ENCODE measurements around the gene SLC6A1. TPM values are rescaled to one million over a fixed set of nuclear protein-coding genes. Genes with fewer than 3 reads are reported as not detected.

SLC6A1 gene
- polyA plus RNA-seq, 1 of the 3 experiments (the other 2 are of a cell fraction): not detected

- TF ChIP-seq CTCF (IDR thresholded peaks at IDR 0.05): no peak
- no peak for TF ChIP-seq MXI1 (IDR thresholded peaks at IDR 0.05; ENCODE audit: low read depth, low read length)
- TF ChIP-seq SIN3A (IDR thresholded peaks at IDR 0.05; ENCODE audit: borderline replicate concordance, low read depth, low read length): no peak
- no peak for TF ChIP-seq NRF1 (IDR thresholded peaks at IDR 0.05; ENCODE audit: low read depth, low read length)
- no peak for TF ChIP-seq NFIC (IDR thresholded peaks at IDR 0.05; ENCODE audit: borderline replicate concordance)
- TF ChIP-seq, protein P1, sequence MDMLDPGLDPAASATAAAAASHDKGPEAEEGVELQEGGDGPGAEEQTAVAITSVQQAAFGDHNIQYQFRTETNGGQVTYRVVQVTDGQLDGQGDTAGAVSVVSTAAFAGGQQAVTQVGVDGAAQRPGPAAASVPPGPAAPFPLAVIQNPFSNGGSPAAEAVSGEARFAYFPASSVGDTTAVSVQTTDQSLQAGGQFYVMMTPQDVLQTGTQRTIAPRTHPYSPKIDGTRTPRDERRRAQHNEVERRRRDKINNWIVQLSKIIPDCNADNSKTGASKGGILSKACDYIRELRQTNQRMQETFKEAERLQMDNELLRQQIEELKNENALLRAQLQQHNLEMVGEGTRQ (IDR thresholded peaks at IDR 0.05; ENCODE audit: borderline replicate concordance, low read depth, low read length): no peak
- no peak for TF ChIP-seq RCOR1 (IDR thresholded peaks at IDR 0.05; ENCODE audit: low read length)
Observed at GRCh38 chr3:11016727-11017126, 24.2 kb downstream of the SLC6A1 start (continued).

DNA sequence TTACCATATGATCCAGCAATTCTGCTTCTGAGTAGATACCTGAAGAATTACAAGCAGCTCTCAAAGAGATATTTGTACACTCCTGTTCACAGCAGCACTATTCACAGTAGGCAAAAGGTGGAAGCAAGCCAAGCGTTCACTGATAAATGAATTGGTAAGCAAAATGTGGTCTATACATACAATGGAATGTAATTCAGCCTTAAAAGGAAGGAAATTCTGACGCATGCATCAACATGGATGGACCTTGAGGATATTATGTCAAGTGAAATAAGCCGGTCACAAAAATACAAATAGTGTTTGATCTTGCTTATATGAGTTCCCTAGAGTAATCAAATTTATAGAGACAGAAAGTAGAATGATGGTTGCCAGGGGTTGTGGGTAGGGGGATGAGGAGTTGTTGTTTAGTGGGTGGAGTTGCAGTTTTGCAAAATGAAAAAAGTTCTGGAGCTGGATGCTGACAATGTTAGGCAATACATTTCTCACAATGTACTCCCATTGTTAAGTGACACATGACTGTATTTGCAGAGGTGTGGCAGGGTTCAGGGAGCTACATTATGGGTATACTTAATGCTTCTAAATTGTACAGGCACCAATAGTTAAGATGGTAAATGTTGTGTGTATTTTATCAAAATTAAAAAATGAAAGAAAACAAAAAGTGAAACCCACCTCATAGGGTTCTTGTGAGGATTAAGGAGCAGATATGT is 26.7 kb downstream of the SLC6A1 start:
- Histone ChIP-seq H3F3A (replicated peaks; ENCODE audit: insufficient read depth) (no peaks in the 10 kb centered on the region), H2AFZ (ENCODE audit: low read depth) (no peak overlapping the region), H3K4me2 (no peak overlapping the region), H3K9ac (no peak overlapping the region), H3K9me3 (no peaks in the 10 kb centered on the region), H4K20me1 (ENCODE audit: insufficient read depth) (no peaks in the 10 kb centered on the region), H3K79me2 (ENCODE audit: insufficient read depth) (no peaks in the 10 kb centered on the region), H3K4me1 (ENCODE audit: control insufficient read depth in 1 of 2, insufficient read depth in 2 of 2, low read depth in 1 of 2, low read length in 1 of 2) (no peaks in the 10 kb centered on the region), H3K27me3 (ENCODE audit: insufficient read depth) (0 out of 2 replicates have a peak, but pooled peaks cover 9% of the 10 kb centered on the region), H3K27ac (ENCODE audit: low read depth in 2 of 2, low read length in 1 of 2) (no peak overlapping the region), H3K36me3 (replicated peaks in 1 of 2; ENCODE audit: control insufficient read depth in 1 of 2, insufficient read depth in 2 of 2, low read length in 1 of 2) (no peaks in the 10 kb centered on the region), H3K4me3 (ENCODE audit: low read depth in 2 of 2, low read length in 1 of 2) (no peak overlapping the region), H3K9me2 (no peaks in the 10 kb centered on the region)
- no peak for TF ChIP-seq GATA2 (CRISPR knock-in tag; IDR thresholded peaks at IDR 0.05)
- TF ChIP-seq TCF12 (IDR thresholded peaks at IDR 0.05): no peak
- TF ChIP-seq FOXJ3 (CRISPR knock-in tag; IDR thresholded peaks at IDR 0.05): no peak
- TF ChIP-seq USF1 (IDR thresholded peaks at IDR 0.05; ENCODE audit: borderline replicate concordance, low read depth): no peak
- no peak for TF ChIP-seq RAD21 (IDR thresholded peaks at IDR 0.05; ENCODE audit: low read length)
- TF ChIP-seq JUND (IDR thresholded peaks at IDR 0.05): no peak
- TF ChIP-seq FOXM1 (IDR thresholded peaks at IDR 0.05; ENCODE audit: low read depth): no peak
- no peak for TF ChIP-seq TAF1 (IDR thresholded peaks at IDR 0.05; ENCODE audit: borderline replicate concordance, low read depth, low read length)
- TF ChIP-seq, protein P2, sequence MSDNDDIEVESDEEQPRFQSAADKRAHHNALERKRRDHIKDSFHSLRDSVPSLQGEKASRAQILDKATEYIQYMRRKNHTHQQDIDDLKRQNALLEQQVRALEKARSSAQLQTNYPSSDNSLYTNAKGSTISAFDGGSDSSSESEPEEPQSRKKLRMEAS (IDR thresholded peaks at IDR 0.05; ENCODE audit: low read depth): no peak
- no peak for TF ChIP-seq RFX5 (IDR thresholded peaks at IDR 0.05; ENCODE audit: low read length)
- TF ChIP-seq REST (IDR thresholded peaks at IDR 0.05; ENCODE audit: low read depth, low read length): no peak
- TF ChIP-seq MEF2A (IDR thresholded peaks at IDR 0.05; ENCODE audit: borderline replicate concordance, low read depth): no peak
- TF ChIP-seq NRF1 (IDR thresholded peaks at IDR 0.05; ENCODE audit: low read depth, low read length): no peak
- TF ChIP-seq, protein P1 (IDR thresholded peaks at IDR 0.05; ENCODE audit: borderline replicate concordance, low read depth, low read length): no peak
- no peak for TF ChIP-seq SIN3A (IDR thresholded peaks at IDR 0.05; ENCODE audit: borderline replicate concordance, low read depth, low read length)
- POLR2A ChIA-PET: no interaction called here
- CTCF ChIA-PET: interaction anchor here (1.8 to 2.0 kb wide), 2 partner anchors 35 to 42 kb away, joined by 4 read pairs; no protein-coding TSS in a partner anchor
- no peak for DNase-seq
- WGBS (ENCODE audit: low lambda C conversion rate): 63% methylated on average over 3 of the region's 3 CpGs
